LHCN-M2 (cell line): ENCODE measurements around the gene KIF16B. TPM values are rescaled to one million over a fixed set of nuclear protein-coding genes. Genes with fewer than 3 reads are reported as not detected.
"Not testable (repeated sequence)": the region's sequence is repeated elsewhere in the genome, so short reads cannot be mapped to it uniquely, and the experiment has no call there.

Source experiments
- DNase-seq: peaks from one replicate; pipeline ENCODE4 v3.0.0-alpha.2; 2012; ENCODE audit warnings: low read depth
- total RNA-seq: library from RNA; depleted of rRNA; stranded (reverse); fragments of >200 nt; gene quantifications from 2 replicates; pipeline ENCODE4 v1.2.3, GENCODE V29; 2014

KIF16B gene
- total RNA-seq, 1 experiment from 2014 or later = 8.6 TPM

DNA sequence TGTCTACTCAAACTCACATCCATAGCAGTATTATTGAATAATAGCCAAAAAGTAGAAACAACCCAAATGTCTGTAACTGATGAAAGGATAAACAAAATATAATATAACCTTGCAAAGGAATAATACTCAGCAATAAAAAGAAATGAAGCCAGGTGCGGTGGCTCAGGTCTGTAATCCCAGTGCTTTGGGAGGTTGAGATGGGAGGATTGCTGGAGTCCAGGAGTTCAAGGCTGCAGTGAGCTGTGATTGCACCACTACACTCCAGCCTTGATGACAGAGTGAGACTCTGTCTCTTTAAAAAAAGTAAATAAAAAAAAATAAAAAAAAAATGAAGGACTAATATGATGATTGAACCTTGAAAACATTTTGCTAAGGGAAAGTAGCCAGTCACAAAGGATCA lies 22.1 kb upstream of the KIF16B start:
- no peak for DNase-seq

DNA sequence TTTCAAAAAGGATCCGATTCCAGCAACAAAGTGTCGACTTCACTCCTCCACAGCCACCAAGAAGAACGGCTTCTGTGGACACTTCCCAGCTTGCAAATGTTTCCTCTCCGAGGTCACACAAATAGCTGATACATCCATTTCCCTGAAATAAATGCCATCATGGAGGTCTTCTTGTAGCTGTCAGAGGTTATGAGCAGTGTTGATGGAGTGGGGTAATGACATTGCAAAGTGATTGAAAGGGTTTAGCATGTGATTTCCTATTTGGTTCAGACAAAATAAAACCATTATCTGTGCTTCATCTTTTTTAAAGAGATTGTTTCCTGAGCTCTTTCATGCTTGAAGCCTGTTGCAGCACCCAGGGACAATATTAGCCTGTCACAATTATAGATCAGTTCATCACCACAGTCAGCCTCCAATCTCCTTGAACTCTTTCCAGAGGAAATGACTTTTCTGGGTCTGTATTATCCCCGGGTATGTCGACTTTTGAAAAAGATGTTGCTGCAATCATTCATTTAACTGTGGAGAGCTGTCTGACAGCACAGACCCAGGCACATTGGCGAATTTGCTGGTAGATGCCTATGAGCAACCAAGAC lies 16.9 kb upstream of the KIF16B start:
- no peak for DNase-seq

- no peak for DNase-seq
These were observed 16.4 kb upstream of the KIF16B start for GRCh38 chr20:16589623-16590022.

DNA sequence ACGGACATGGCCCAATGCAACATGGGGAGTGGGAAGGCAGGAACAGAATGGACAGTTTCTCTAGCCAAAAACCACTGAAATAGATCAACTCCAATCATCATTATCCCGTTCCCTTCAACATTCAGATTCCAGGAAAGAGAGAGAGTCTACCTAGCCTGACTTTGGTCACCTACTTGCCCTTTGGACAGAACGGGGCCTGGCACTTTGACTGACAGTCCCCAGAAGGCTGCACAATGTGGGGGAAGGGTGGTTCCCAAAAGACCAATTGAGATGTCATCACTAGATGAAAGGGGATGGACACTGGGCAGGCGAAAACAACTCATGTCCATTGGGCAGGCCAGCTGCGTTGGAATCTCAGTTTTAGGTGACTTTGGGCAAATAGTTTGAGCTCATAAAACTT lies 15.0 kb upstream of the KIF16B start:
- DNase-seq = no peak

- no peak for DNase-seq
These were observed 13.8 kb upstream of the KIF16B start for GRCh38 chr20:16587066-16587465.

- no peak for DNase-seq
These were observed 10.2 kb upstream of the KIF16B start for GRCh38 chr20:16583474-16583873.

GRCh38 chr20:16581241-16581640 lies 8.0 kb upstream of the KIF16B start:
- DNase-seq = no peak

DNA sequence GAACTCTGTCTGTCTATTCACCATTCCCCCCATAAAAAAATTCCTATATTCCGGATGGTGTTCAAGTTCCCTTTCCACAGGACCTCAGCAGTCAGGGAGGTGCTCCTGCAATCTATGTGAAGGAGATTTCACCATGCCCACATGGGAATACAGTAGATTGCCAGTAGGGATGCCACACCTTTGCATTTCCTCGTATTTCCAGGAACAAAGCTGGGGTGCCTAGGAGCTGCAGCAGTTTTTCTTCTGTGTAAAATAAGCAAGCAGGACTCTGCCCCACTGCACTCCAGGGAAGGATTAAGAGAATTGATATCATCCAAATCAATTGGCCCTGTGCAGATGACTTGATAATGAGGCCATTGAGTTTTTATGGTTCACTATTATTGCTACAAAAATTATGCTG lies 7.4 kb upstream of the KIF16B start:
- no peak for DNase-seq

DNA sequence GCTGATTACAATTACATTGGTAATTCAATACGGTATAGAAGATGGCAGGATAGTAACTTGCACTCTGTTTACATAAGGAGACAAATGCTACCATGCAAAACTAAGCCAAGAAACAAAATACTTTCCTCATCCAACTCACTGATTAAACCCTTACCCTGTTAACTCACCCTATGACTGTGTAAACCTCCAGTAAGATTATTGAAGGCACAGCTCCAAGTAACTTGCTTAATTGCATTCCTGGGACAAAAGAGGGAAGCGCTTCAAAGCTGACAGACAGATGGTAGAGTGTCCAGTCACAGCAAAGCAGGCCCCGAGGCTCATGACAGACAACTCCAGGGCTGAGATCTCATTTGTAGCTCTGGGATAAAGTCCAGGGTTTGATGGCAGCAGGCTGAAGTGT lies 6.9 kb upstream of the KIF16B start:
- DNase-seq = peak; percentile 79

GRCh38 chr20:16576219-16576618 lies 3.0 kb upstream of the KIF16B start:
- DNase-seq = no peak

DNA sequence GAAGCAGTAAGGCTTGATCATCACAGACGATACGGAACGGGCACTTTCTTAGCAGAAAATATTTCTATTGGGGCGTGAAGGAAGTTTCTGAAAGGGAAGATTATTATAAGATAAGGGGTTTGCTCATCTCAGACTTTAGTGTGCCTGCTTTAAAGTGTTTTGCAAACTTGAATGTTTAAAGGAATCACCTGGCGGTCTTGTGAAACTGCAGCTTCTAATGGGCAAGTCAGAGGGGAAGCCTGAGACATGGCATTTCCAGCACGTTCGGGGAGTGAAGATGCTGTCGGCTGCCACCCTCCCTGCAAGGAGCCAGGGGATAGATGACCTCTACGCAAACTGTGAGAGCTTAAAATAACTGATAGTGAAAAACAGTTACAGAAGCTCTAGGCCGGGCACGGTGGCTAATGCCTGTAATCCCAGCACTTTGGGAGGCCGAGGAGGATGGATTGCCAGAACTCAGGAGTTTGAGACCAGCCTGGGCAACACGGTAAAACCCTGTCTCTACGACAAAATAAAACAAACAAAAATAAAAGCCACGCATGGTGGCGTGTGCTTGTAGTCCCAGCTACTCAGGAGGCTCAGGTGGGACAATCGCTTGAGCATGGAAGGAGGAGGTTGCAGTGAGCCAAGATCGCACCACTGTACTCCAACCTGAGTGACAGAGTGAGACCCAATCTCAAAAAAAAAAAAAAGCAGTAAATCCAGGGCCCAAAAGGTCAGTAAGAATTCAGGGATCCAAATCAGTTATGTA lies 2.3 kb upstream of the KIF16B start:
- DNase-seq = no peak

DNA sequence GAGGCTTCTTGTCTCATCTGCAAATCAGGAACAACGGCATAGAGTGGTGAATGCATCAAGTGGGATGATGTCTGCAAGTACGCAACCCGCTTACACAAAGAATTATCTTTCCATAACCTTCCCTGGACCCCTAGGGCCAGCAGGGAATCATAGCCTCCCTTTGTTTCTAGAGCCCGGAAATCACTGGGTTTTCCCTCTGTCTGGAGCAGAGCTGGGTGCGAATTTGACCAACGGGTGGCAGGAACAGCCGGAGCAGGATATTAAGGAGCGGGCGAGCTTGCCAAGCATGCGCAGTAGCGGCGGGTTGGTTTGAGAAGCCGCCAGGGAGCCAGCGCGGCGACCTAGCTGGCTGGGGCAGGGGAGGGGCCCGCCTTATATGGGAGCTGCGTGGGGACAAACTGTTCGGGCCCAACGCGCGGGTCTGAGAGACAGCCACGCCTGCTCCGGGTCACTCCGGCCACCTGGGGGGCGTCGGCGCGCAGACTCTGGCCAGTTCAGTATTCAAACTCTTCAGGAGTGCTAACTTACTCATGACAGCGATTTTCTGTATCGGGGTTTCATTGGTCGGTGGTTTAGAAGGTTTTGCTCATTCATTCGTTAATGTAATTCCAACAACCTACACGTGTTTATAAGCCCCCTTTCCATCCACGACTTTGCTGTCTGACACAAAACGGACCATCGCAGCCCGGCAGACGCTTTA lies 1.6 kb upstream of the KIF16B start:
- peak; percentile 73 for DNase-seq

DNA sequence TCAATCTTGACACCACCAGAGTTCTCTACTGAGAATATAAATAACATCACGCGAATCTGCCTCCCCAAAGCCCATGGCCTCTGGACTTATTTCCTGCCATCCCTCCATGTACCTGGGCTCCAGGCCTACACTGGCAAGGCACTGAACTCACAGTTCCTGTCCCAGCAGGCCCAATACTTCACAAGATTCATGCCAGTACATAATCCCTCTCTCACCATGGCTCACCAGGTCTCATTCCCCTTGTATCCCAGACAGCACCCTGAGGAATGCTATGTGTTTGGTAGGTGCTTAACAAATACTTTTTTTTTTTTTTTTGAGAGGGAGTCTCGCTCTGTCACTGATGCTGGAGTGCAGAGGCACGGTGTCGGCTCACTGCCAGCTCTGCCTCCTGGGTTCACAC lies 1.9 kb downstream of the KIF16B start:
- no peak for DNase-seq

DNA sequence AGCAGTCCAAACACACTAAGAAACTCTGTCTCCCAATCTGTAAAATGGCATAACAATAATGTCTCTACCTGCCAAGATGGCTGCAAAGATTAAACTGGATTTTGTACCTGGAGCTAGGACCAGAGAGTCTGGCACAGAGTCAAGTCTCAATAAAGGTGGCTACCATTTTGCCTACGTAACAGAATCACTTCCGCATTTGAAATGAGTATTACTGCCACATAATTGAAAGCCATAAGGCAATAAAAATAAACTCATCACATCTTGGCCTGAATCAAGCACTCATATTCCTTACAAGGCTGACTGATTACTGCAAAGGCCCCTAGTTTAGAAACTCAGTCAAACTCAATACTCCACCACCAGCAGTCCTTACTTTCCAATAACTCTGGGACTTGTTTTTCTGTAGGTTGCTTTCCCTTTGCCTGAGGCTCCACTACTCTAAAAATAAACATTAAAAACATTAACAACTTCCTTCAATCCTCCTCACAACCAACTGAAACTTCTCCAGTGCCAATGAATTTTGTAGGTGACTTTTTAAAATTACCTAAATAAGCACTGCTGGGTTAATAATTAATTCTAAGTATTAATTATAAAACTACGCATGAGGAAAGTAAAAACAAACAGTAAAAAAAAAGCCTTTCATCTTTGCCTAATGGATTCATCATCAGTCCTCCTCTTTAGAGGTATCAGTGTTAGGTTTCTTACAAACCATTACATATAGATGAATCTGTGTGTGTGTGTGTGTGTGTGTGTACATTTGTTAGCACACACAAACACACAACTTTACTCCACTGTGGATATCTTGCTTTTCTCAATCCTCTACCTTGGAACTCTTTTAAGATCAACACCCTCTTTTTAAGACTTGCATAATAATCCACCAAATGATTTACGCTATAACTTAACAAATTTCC lies 3.7 kb downstream of the KIF16B start:
- DNase-seq = no peak

DNA sequence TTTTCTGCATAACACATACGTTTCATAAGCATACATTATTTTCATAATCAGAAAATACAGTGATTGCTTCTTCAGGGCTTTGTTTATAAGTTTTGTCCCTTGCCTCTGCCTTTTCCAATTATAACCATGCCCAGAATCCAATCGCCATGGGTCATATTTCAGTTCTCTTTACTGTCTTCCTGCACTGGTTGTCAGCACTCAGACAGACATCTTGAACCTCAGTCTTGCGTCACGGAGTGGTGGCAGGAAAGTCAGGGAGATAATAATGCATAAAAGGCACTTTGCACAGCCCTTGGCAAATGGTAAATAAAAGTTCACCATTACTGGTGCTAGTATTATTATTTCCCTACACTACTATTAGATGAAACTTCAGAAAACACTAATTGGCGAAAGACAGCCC lies 7.2 kb downstream of the KIF16B start:
- DNase-seq = no peak

DNA sequence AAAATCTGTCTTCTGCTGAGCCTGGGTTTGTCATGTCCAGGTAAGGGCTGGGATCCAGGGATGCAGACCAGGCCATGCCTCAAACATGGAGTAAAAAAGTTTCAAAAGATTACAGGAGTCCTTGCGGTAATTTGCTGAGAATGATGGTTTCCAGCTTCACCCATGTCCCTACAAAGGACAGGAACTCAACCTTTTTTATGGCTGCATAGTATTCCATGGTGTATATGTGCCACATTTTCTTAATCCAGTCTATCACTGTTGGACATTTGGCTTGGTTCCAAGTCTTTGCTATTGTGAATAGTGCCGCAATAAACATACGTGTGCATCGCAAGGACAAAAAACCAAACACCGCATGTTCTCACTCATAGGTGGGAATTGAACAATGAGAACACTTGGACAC lies 9.2 kb downstream of the KIF16B start:
- DNase-seq = not testable (repeated sequence)

DNA sequence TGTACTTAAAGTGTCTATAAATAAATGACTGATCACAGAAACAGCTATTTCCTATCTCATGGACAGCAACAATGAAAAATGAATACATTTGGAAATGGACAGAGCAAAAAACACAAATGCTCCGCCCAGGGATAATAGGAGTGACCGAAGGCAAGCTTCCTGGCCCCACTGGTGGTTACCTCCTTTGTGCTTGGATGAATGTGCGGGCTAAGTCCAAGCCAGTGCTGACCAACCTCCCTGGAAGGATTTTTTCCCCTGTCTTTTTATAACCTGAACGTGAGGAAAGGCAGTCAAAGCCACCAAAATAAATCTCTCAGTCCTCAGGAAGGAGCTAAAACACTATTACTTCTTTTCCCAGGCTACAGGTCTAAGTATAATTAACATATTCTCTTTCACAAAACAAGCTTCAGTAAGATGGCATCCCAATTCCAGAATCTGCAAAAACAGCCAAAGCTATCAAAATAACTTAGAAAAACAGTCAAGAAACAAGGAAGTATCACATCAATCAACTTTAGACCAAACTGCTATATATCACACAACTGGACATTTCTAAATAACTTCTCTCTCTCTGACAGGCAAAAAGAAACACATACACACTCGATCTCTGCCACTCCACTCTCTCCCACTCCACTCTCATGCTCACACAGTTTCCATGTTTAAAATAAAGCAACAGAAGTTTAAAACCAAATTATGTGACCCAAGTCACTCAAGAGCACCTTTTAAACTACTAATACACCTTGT lies 10.0 kb downstream of the KIF16B start:
- DNase-seq = no peak

- no peak for DNase-seq
These were observed 11.0 kb downstream of the KIF16B start for GRCh38 chr20:16562259-16562658.

- DNase-seq = peak; percentile 18
These were observed 12.6 kb downstream of the KIF16B start for GRCh38 chr20:16560661-16561060.

- no peak for DNase-seq
These were observed 13.0 kb downstream of the KIF16B start for GRCh38 chr20:16560216-16560615.

GRCh38 chr20:16556301-16556700 lies 16.9 kb downstream of the KIF16B start:
- peak; percentile 49 for DNase-seq
